HepG2 (cell line): ENCODE results near the gene FASTK. TPM values are rescaled to one million over a fixed set of nuclear protein-coding genes. Genes with fewer than 3 reads are reported as not detected.

Experiments
- CSRNP1 ChIP-seq: sonication (generic); formaldehyde crosslinking; IDR thresholded peaks from 2 replicates; pipeline ENCODE4 v1.8.1; 2023; ENCODE audit warnings: mild to moderate bottlenecking, missing genetic modification reagents
- FOSL2 ChIP-seq: sonication (generic); formaldehyde crosslinking; IDR thresholded peaks from 2 replicates; pipeline ENCODE4 v1.4.0; 2020; ENCODE audit warnings: missing genetic modification reagents
- GFI1 ChIP-seq: sonication (generic); formaldehyde crosslinking; IDR thresholded peaks from 2 replicates; pipeline ENCODE4 v1.5.0; 2020; ENCODE audit warnings: missing genetic modification reagents, mild to moderate bottlenecking, borderline replicate concordance
- GMEB1 ChIP-seq: sonication (generic); formaldehyde crosslinking; IDR thresholded peaks from 2 replicates; pipeline ENCODE4 v1.5.1; 2020; ENCODE audit warnings: missing genetic modification reagents, mild to moderate bottlenecking, borderline replicate concordance
- HOXA3 ChIP-seq: sonication (generic); formaldehyde crosslinking; IDR thresholded peaks from 2 replicates; pipeline ENCODE4 v1.5.0; 2020; ENCODE audit warnings: missing genetic modification reagents
- KAT7 ChIP-seq: IDR thresholded peaks from 2 replicates; pipeline ENCODE4 v1.6.1; 2018; ENCODE audit warnings: borderline replicate concordance, missing compliant biosample characterization
- MAF1 ChIP-seq: sonication (generic); formaldehyde crosslinking; IDR thresholded peaks from 2 replicates; pipeline ENCODE4 v1.5.0; 2020; ENCODE audit warnings: missing genetic modification reagents, borderline replicate concordance
- MAX ChIP-seq: IDR thresholded peaks from 2 replicates; pipeline ENCODE4 v1.6.1; 2012; ENCODE audit warnings: inconsistent platforms
- RAD21 ChIP-seq: fragments of 450-650 bp; formaldehyde crosslinking; IDR thresholded peaks from 2 replicates; pipeline ENCODE4 v1.5.0; 2020; ENCODE audit warnings: mild to moderate bottlenecking
- SNAI1 ChIP-seq: sonication (generic); formaldehyde crosslinking; IDR thresholded peaks from 2 replicates; pipeline ENCODE4 v1.5.0; 2020; ENCODE audit warnings: mild to moderate bottlenecking, missing genetic modification reagents, borderline replicate concordance
- TP53 ChIP-seq: sonication (generic); formaldehyde crosslinking; conservative IDR thresholded peaks from 2 replicates; pipeline ENCODE4 v1.4.0; 2020; ENCODE audit warnings: missing genetic modification reagents
- YEATS4 ChIP-seq: sonication (generic); formaldehyde crosslinking; IDR thresholded peaks from 2 replicates; pipeline ENCODE4 v1.4.0; 2020; ENCODE audit warnings: missing genetic modification reagents, borderline replicate concordance
- ZFX ChIP-seq: sonication (generic); formaldehyde crosslinking; IDR thresholded peaks from 2 replicates; pipeline ENCODE4 v1.4.0; 2020; ENCODE audit warnings: mild to moderate bottlenecking, low read depth, missing genetic modification reagents, moderate library complexity
- ZNF138 ChIP-seq: sonication (generic); formaldehyde crosslinking; IDR thresholded peaks from 2 replicates; pipeline ENCODE4 v1.5.0; 2020; ENCODE audit warnings: mild to moderate bottlenecking, low read depth, missing genetic modification reagents
- ZNF326 ChIP-seq: sonication (generic); formaldehyde crosslinking; IDR thresholded peaks from 2 replicates; pipeline ENCODE4 v1.4.0; 2020; ENCODE audit warnings: missing genetic modification reagents, borderline replicate concordance
- ZNF367 ChIP-seq: sonication (generic); formaldehyde crosslinking; IDR thresholded peaks from 2 replicates; pipeline ENCODE4 v1.4.0; 2020; ENCODE audit warnings: missing genetic modification reagents, borderline replicate concordance
- ZNF605 ChIP-seq: sonication (generic); formaldehyde crosslinking; IDR thresholded peaks from 2 replicates; pipeline ENCODE4 v1.8.0; 2022; ENCODE audit warnings: mild to moderate bottlenecking, missing genetic modification reagents
- ZNF672 ChIP-seq: sonication (generic); formaldehyde crosslinking; IDR thresholded peaks from 2 replicates; pipeline ENCODE4 v1.8.1; 2022; ENCODE audit warnings: missing genetic modification reagents
- ZNF691 ChIP-seq: sonication (generic); formaldehyde crosslinking; IDR thresholded peaks from 2 replicates; pipeline ENCODE4 v1.4.0; 2020; ENCODE audit warnings: missing genetic modification reagents, low read depth, mild to moderate bottlenecking, borderline replicate concordance
- ZNF713 ChIP-seq: sonication (generic); formaldehyde crosslinking; IDR thresholded peaks from 2 replicates; pipeline ENCODE4 v1.4.0; 2020; ENCODE audit warnings: mild to moderate bottlenecking, missing genetic modification reagents
- ZNF781 ChIP-seq: sonication (generic); formaldehyde crosslinking; IDR thresholded peaks from 2 replicates; pipeline ENCODE4 v1.5.1; 2020; ENCODE audit warnings: borderline replicate concordance, mild to moderate bottlenecking, missing genetic modification reagents; ENCODE audit errors: not compliant biosample characterization
- ZNF83 ChIP-seq: sonication (generic); formaldehyde crosslinking; IDR thresholded peaks from 2 replicates; pipeline ENCODE4 v1.4.0; 2020; ENCODE audit warnings: missing genetic modification reagents, mild to moderate bottlenecking, borderline replicate concordance
- ZSCAN21 ChIP-seq: sonication (generic); formaldehyde crosslinking; IDR thresholded peaks from 2 replicates; pipeline ENCODE4 v1.8.0; 2022; ENCODE audit warnings: mild to moderate bottlenecking, missing genetic modification reagents, moderate library complexity, borderline replicate concordance
- ZSCAN22 ChIP-seq: sonication (generic); formaldehyde crosslinking; IDR thresholded peaks from 2 replicates; pipeline ENCODE4 v1.4.0; 2020; ENCODE audit warnings: mild to moderate bottlenecking, missing genetic modification reagents
- polyA plus RNA-seq, 8 experiments: library from polyadenylated mRNA; depleted of rRNA in 3 of 8; stranded (reverse) in 7 of 8; unstranded in 1 of 8; fragments of >200 nt; fragmentation: Illumina TruSeq in 4 of 8; extraction: Trizol in 4 of 8; gene quantifications; 2 replicates each; pipeline versions ENCODE4 v1.2.1 to v1.2.3, GENCODE V29; 2011 to 2016; ENCODE audit warnings: low read depth in 4 of 8, missing spikeins in 1 of 8, mixed read lengths in 1 of 8; ENCODE audit not compliant: insufficient read depth in 1 of 8
- total RNA-seq, 5 experiments: library from RNA; depleted of rRNA; stranded (reverse); fragments of >200 nt; fragmentation: Illumina TruSeq; extraction: Trizol; gene quantifications; 2 replicates each; pipeline ENCODE4 v1.2.3, GENCODE V29; 2016; ENCODE audit warnings: low read depth in 1 of 5

Gene FASTK
- total and polyA plus RNA-seq, 2 of the 13 experiments (the other 11 are each of a cell fraction or from before 2014, with no cell fraction given), result 52.9 to 55.7 TPM

GRCh38 chr7:151059367-151060112, 21.1 kb downstream of the FASTK start, which contains the start of gene SLC4A2 (continued):
- no peak for TF ChIP-seq ZNF367 (CRISPR knock-in tag)
- TF ChIP-seq ZNF138 (CRISPR knock-in tag), result 0 out of 2 replicates have a peak, but pooled peaks have one; percentile 47
- 0 out of 2 replicates have a peak, but pooled peaks have one; percentile 6 for TF ChIP-seq ZSCAN21
- TF ChIP-seq YEATS4 (CRISPR knock-in tag), result no peak
- TF ChIP-seq ZSCAN22 (CRISPR knock-in tag), result no peak
- peak; percentile 32; the same call in 1 of the 2 replicates for TF ChIP-seq ZNF83 (CRISPR knock-in tag)
- TF ChIP-seq SNAI1 (CRISPR knock-in tag), result no peak
- TF ChIP-seq GFI1 (CRISPR knock-in tag), result no peak
- no peak for TF ChIP-seq ZNF326 (CRISPR knock-in tag)
- peak; percentile 35; the same call in 1 of the 2 replicates for TF ChIP-seq ZFX
- peak; percentile 55; the same call in 1 of the 2 replicates for TF ChIP-seq KAT7
- TF ChIP-seq TP53 (CRISPR knock-in tag), result no peak
- TF ChIP-seq ZNF691 (CRISPR knock-in tag), result no peak
- TF ChIP-seq CSRNP1 (CRISPR knock-in tag), result 0 out of 2 replicates have a peak, but pooled peaks have one; percentile 63
- no peak for TF ChIP-seq ZNF672
- no peak; the same call in 1 of the 2 replicates for TF ChIP-seq HOXA3
- no peak for TF ChIP-seq MAF1 (CRISPR knock-in tag)
- no peak for TF ChIP-seq FOSL2 (CRISPR knock-in tag)
- 0 out of 2 replicates have a peak, but pooled peaks have one; percentile 42 for TF ChIP-seq ZNF713
- TF ChIP-seq RAD21 (CRISPR knock-in tag), result no peak
- TF ChIP-seq ZNF605 (CRISPR knock-in tag), result peak; percentile 50; the same call in 1 of the 2 replicates
- TF ChIP-seq GMEB1 (CRISPR knock-in tag), result peak; percentile 77
- no peak for TF ChIP-seq ZNF781 (CRISPR knock-in tag)
- TF ChIP-seq MAX, result peak; percentile 17; the same call in 1 of the 2 replicates
